Measurements from ENCODE around the gene TBC1D5.
"Not testable (repeated sequence)": the region's sequence is repeated elsewhere in the genome, so short reads cannot be mapped to it uniquely, and the experiment has no call there.

Gene TBC1D5

GRCh38 chr3:17640466-17640865 lies 102.0 kb downstream of the TBC1D5 start:
- DNase-seq: no peak

DNA sequence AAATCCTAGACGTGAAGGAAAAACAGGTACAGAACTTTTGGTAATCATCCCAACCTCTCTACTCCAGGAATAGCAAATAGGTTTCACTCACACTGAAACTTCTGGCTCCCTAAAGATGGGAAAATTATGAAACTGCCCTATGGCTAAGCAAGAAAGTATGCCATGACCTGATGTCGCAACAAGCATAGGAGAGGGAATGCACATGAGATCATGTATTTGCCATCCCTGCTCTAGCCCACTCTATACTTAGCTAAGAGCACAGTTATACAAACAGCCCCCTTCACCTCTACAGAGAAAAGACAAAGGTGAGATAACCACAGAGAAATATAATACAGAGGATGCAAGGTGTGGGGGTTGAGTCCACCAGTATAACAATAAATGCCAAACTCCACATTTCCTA lies 102.7 kb downstream of the TBC1D5 start:
- DNase-seq: no peak

DNA sequence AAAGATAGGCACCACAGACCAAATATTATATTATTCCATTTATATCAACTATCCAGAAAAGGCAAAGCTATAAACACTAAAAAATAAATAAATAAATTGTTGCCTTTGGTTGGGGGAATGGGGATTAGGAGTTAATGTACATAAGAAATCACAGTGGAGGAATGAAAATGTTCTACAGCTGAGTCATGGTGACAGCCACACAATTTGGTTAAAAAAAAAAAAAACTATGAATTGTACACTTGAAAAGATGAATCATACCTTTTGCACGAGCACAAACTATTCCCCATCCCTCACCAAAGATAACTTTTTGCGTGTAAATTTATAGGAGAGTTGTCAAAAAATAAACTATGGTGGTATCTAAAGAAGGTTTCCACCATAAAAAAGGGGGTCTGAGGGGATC lies 103.2 kb downstream of the TBC1D5 start:
- DNase-seq: no peak

DNA sequence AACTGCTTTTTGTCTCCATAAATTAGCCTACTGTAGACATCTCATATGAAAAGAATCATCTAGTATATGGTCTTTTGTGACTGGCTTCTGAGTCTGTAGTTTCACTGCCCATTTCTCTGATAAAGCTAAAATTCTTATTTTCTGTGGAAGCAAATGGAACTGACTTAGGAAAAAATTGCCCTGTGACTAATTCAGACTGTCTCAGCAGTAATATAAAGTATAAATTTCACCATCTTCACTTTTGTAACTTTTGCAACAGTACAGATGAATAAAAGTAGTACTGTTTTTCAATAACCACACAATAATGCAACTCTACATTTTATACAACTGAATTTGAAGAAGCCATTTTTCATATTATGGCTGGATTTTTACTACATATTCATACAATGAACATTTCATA lies 104.1 kb downstream of the TBC1D5 start:
- no peak for DNase-seq

GRCh38 chr3:17635675-17636074 lies 106.8 kb downstream of the TBC1D5 start:
- not testable (repeated sequence) for DNase-seq

- no peak for DNase-seq
Observed at GRCh38 chr3:17634964-17635363, 107.5 kb downstream of the TBC1D5 start.

GRCh38 chr3:17634201-17634600 lies 108.2 kb downstream of the TBC1D5 start:
- no peak for DNase-seq

DNA sequence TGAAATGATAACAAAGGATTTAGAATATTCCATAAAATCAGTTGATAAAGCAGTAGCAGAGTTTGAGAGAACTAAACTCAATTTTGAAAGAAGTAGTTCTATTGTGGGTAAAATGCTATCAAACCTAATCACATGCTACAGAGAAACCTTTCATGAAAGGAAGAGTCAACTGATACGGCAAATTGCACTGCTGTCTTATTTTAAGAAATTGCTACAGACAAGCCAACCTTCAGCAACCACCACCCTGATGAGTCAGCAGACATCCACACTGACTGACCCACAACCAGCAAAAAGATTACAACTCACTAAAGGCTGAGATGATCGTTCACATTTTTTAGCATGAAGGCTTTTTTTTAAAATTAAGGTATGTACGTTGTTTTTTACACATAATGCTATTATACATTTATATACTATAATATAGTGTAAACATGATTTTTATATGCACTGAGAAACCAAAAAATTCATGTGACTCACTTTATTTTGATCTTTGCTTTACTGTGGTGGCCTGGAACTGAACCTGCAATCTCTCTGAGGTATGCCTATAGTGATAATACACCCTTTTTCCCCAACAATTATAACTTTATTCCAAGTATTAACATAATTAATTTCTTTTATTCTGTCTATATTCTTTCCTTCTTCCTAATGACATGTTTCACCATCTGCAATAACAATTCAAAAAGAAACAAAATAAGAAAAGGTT lies 109.9 kb downstream of the TBC1D5 start:
- DNase-seq: no peak

DNA sequence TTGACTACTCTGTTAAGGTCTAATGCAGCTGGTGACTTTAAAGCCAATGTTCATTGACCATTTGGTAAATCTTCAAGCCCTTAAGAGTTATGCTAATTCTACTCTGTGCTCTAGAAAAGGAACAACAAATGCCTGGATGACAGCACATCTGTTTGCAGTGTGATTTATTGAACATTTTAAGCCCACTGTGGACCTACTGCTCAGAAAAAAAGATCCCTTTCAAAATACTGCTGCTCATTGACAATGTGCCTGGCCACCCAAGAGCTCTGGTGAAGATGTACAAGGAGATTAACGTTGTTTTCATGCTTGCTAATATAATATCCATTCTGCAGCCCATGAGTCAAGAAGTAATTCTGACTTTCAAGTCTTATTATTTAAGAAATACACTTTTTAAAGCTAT lies 110.8 kb downstream of the TBC1D5 start:
- no peak for DNase-seq

GRCh38 chr3:17629400-17629799 lies 113.0 kb downstream of the TBC1D5 start:
- DNase-seq: no peak

DNA sequence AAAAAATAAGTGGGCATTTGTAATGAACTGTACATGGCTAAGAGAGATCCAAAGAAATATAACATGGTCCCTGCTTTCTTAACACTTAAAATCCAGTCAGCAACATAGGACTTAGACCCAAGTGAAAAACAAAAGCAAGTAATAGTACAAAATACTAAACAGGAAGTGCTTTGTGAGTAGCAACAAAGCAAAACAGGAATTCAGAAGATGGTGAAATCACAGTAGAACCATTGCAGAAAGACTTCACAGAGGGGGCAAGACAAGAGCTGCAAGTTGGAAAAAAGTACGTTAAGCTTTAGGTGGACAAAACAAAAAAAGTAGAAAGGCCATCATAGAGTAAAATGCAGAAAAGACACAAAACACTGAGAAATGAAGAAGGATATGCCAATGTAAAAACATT lies 116.0 kb downstream of the TBC1D5 start:
- no peak for DNase-seq

DNA sequence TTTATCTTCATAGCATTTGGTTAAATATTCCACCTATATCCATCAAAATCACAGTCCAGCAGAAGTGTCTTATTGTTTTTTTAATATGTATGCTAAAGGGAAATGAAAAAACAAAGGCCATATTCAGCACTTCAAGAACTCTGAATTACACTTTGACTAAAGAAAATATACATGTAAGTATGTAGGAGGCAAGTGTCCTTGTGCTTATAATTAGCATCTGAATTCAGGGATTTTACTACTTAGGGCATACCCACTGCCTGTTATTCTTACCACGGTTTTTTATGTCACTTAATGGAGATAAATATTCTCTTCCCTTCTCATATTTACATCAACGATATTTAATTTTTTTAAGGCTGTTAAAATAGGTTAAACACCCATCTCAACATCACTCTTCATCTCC lies 117.3 kb downstream of the TBC1D5 start:
- DNase-seq: no peak

DNA sequence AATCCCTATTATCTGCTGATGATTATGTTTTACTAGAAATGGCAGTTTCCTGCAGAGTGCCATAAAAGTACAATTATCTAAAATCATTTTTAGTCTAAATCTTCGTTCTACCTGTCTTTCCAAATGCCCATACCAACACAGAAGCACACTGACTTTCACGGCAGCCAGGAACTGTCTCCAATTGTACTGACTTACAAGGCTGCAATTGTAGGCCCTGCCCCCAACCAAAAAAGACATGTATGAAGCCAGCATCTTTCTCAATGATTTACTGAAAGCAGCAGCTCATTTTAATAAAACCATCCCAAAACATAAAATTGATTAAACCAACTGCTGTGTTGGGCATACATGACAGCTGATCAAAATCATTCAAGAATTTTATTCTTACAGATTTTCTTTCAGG lies 119.0 kb downstream of the TBC1D5 start:
- no peak for DNase-seq

DNA sequence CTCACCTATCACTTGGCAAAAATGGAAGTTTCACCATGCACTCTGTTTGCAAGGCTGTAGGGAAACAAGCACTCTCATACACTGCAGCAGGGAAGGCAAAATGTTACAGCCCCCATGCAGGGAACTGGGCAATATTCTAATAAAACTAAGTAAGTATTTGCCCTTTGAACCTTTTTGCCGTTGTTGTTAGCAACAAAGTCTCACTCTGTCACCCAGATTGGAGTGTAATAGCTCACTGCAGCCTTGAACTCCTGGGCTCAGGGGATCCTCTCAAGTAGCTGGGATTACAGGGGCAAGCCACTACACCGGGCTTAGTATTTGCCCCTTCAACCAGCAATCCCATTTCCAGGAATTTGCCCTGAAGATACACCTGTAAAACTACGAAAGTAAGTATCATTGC lies 122.5 kb downstream of the TBC1D5 start:
- DNase-seq: no peak

DNA sequence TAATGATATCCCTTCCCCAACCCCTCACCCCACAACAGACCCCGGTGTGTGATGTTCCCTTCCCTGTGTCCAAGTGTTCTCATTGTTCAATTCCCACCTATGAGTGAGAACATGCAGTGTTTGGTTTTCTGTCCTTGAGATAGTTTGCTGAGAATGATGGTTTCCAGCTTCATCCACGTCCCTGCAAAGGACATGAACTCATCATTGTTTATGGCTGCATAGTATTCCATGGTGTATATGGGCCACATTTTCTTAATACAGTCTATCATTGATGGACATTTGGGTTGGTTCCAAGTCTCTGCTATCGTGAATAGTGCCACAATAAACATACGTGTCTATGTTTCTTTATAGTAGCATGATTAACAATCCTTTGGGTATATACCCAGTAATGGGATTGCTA lies 129.4 kb downstream of the TBC1D5 start:
- not testable (repeated sequence) for DNase-seq

DNA sequence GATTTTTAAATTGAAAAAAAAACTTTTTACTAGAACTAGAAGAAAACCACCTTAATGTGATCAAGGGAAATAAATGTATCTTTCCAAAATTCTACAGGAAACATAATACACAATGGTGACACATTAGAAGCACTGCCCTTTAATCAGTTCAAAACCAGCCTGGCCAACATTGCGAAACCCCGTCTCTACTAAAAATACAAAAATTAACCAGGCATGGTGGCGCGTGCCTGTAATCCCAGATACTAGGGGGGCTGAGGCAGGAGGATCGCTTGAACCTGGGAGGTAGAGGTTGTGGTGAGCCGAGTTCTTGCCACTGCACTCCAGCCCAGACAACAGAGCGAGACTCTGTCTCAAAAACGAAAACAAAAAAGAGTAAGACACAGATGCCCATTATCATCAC lies 134.5 kb downstream of the TBC1D5 start:
- no peak for DNase-seq

- no peak for DNase-seq
Observed at GRCh38 chr3:17605934-17606333, 136.5 kb downstream of the TBC1D5 start.

DNA sequence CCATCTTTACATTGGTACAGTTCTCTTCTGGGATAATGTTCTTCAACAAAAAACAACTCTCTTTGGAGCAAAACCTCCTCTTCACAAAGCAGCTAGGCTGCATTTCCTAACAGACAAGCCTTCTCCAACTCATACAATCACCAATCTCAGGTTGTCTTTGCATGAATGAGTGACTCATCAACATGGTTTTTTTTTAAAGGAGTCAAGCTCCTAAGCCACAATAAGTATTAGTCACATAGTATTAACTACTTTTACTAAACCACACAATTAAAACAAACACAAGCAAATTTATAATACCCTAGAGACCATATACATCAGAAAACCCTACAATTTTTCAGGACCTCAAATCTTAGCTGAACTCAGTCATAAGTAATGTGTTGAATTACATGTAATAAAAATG lies 137.4 kb downstream of the TBC1D5 start:
- DNase-seq: no peak

GRCh38 chr3:17602126-17602525 lies 140.3 kb downstream of the TBC1D5 start:
- no peak for DNase-seq

DNA sequence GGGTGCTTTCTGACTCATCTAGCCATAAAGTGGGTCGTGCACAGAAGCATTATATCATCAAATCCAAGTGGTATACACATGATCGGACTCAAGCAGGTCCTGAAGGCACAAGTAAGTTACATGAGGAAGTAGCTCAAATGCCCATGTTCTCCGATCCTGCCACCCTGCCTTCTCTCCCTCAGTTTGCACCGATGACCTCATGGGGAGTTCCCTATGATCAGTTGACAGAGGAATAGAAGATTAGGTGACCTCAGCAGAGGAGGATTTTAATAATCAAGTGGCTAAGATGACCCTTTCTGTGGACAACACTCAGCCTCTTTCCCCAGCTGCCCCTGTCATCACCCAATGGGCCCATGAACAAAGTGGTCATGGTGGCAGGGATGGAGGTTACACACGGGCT lies 149.5 kb downstream of the TBC1D5 start:
- DNase-seq: no peak

GRCh38 chr3:17590465-17590864 lies 152.0 kb downstream of the TBC1D5 start:
- no peak for DNase-seq

DNA sequence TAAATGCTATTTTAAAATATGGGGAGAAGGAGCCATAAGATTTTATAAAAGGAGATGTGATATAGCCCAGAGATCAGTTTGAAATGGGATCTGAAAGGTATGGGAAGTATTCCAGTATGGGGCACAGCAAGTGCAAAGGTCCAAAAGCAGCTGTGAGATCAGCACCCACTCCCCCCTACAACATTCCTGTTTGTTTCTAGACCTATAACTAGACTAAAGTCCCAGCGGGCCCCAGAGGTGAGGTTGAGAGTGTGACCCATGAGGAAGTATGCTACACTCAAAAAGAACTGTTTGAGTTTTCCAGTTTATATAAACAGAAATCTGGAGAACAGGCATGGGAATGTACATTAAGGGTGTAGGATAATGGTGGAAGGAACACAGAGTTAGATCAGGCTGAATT lies 152.5 kb downstream of the TBC1D5 start:
- no peak for DNase-seq

DNA sequence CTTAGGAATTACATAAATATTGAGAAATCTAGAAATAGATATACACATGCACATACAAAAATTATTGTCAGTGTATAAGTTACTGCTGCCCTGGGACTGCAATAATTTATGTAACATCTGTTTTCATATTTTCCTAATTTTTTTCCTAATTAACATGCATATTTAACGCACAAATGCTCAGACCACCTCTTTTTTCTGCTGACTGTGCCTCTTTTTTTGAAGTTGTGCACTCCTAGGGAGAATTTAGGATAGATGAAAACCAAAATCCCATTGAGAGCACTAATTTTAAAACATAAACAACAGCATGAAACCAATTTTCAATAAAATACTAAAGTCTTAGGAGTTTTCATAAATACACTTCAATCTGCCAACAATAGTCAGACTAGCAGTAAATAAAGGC lies 154.0 kb downstream of the TBC1D5 start:
- DNase-seq: no peak

- DNase-seq: no peak
Observed at GRCh38 chr3:17585394-17586325, 156.8 kb downstream of the TBC1D5 start.
